GM19463 (cell line): ENCODE measurements around the gene SCFD2.
A peak's percentile ranks its signal among the peaks of the same experiment; 100 is the strongest.
"Not testable (repeated sequence)": the region's sequence is repeated elsewhere in the genome, so short reads cannot be mapped to it uniquely, and the experiment has no call there.

Experiments used
- ATAC-seq: cut with Tn5 transposase; IDR thresholded peaks from one replicate; pipeline ENCODE4 v1.9.1; 2021; ENCODE audit warnings: mild to moderate bottlenecking, moderate library complexity; ENCODE audit not compliant: unreplicated experiment

SCFD2 gene

GRCh38 chr4:53267026-53267425 lies 98.8 kb downstream of the SCFD2 start:
- no peak for ATAC-seq

GRCh38 chr4:53255986-53256385 lies 109.9 kb downstream of the SCFD2 start:
- ATAC-seq = not testable (repeated sequence)

- no peak for ATAC-seq
These were observed 125.3 kb downstream of the SCFD2 start for GRCh38 chr4:53240573-53240972.

GRCh38 chr4:53238352-53238751 lies 127.5 kb downstream of the SCFD2 start:
- not testable (repeated sequence) for ATAC-seq

- not testable (repeated sequence) for ATAC-seq
These were observed 128.1 kb downstream of the SCFD2 start for GRCh38 chr4:53237811-53238210.

GRCh38 chr4:53236624-53237023 lies 129.2 kb downstream of the SCFD2 start:
- ATAC-seq = not testable (repeated sequence)

GRCh38 chr4:53235547-53235946 lies 130.3 kb downstream of the SCFD2 start:
- no peak for ATAC-seq

GRCh38 chr4:53234669-53235068 lies 131.2 kb downstream of the SCFD2 start:
- ATAC-seq = no peak

- ATAC-seq = no peak
These were observed 131.8 kb downstream of the SCFD2 start for GRCh38 chr4:53234111-53234510.

GRCh38 chr4:53233114-53233795 lies 132.6 kb downstream of the SCFD2 start:
- no peak for ATAC-seq

- ATAC-seq = no peak
These were observed 133.5 kb downstream of the SCFD2 start for GRCh38 chr4:53232371-53232770.

- ATAC-seq = no peak
These were observed 137.8 kb downstream of the SCFD2 start for GRCh38 chr4:53228036-53228435.

- no peak for ATAC-seq
These were observed 138.4 kb downstream of the SCFD2 start for GRCh38 chr4:53227451-53227850.

GRCh38 chr4:53221832-53222480 lies 143.9 kb downstream of the SCFD2 start:
- ATAC-seq = no peak

- ATAC-seq = not testable (repeated sequence)
These were observed 146.7 kb downstream of the SCFD2 start for GRCh38 chr4:53219148-53219547.

- no peak for ATAC-seq
These were observed 157.1 kb downstream of the SCFD2 start for GRCh38 chr4:53208753-53209152.

- no peak for ATAC-seq
These were observed 159.9 kb downstream of the SCFD2 start for GRCh38 chr4:53205970-53206369.

- no peak for ATAC-seq
These were observed 166.5 kb downstream of the SCFD2 start for GRCh38 chr4:53199356-53199755.

GRCh38 chr4:53197772-53198142 lies 168.1 kb downstream of the SCFD2 start:
- ATAC-seq = no peak

- peak; percentile 57 for ATAC-seq
These were observed 168.7 kb downstream of the SCFD2 start for GRCh38 chr4:53196882-53197771.

GRCh38 chr4:53195815-53196661 lies 169.8 kb downstream of the SCFD2 start:
- ATAC-seq = no peak
